GM15510 (cell line): ENCODE results near the gene WDR19.

Experiments used
- POLR2A ChIP-seq: IDR thresholded peaks from 3 replicates; pipeline ENCODE4 v1.6.1; 2011; ENCODE audit warnings: borderline replicate concordance; ENCODE audit not compliant: insufficient read length; ENCODE audit errors: extremely low read depth

The WDR19 gene

DNA sequence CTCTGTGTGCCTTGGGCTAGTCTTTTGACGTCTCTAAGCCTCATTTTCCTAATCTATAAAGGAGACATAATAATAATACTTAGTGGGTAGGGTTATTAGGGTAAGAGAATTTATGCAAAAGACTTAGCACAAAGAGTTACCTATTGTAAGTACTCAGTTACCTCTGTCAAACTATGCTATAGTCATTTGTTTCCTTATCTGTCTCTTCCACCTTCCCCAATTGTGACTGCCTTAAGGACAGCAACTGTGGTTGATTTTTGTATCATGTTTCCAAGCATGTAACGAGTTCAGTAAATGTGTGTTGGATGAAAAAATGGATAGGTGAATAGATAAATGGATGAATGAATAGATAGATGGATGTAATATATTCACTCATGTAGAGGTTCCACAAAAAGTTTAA, 48.1 kb downstream of the WDR19 start:
- TF ChIP-seq POLR2A = no peak

DNA sequence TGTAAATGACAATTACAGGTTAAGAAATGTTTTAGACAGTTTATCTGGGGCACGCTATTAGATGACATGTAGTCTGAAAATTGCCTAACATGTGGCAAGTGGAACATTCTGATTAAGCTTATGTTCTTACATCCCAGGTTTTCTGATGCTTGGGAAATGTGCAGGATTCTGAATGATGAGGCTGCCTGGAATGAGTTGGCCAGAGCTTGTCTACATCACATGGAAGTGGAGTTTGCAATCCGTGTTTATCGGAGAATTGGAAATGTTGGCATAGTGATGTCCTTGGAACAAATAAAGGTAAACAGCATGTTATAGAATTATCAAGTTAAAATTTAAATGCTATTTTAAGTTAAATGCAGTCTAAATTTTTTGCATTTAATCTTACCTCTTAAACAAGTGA, 49.3 kb downstream of the WDR19 start:
- no peak for TF ChIP-seq POLR2A

DNA sequence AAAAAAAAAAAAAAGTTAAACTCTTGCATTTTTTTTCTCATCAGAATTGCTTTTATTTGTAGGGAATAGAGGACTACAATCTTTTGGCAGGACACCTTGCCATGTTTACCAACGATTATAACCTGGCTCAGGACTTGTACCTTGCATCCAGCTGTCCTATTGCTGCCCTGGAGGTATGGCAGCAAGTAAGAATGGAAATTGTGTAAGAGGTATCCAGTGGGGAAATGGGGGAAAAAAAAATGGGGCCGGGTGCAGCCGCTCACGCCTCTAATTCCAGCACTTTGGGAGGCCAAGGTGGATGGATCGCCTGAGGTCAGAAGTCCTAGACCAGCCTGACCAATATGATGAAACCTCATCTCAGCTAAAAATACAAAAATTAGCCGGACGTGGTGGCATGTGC, 49.8 kb downstream of the WDR19 start:
- no peak for TF ChIP-seq POLR2A

DNA sequence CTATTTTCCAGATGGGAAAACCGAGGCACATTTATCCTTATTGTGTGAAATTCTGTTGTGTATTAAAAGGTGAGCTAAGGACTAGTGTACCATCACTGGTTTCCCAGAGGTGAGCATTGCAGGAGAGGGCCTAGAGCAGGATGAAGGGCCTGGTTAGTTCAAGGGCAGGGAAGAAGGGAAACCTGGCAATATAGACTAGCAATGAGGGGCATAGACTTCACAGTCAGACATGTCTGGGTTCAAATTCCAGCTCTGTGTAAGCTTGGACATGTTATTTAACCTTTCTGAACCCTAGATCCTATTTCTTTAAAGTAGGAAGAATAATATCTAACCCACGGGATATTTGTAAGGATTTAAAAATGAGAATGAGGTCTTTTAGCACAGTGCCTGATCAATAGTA, 50.8 kb downstream of the WDR19 start:
- TF ChIP-seq POLR2A = no peak

DNA sequence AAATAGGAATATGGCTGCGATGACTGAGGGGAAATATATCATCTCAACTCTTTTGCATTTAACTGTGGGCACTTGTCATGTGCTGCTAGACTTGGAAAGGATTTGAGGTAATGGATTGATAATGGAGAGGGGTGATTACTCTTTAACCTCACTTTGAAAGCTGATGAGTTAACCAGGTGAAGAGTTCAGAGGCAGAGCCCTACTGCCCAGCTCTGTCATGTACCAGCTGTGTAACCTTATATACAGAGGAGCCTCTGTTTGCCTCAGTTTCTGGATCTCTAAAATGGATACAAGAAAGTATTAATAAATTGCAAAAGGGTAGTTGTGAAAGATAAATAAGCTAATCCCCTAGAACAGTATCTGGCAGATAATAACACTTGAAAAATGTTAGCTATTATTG, 51.5 kb downstream of the WDR19 start:
- TF ChIP-seq POLR2A = no peak

DNA sequence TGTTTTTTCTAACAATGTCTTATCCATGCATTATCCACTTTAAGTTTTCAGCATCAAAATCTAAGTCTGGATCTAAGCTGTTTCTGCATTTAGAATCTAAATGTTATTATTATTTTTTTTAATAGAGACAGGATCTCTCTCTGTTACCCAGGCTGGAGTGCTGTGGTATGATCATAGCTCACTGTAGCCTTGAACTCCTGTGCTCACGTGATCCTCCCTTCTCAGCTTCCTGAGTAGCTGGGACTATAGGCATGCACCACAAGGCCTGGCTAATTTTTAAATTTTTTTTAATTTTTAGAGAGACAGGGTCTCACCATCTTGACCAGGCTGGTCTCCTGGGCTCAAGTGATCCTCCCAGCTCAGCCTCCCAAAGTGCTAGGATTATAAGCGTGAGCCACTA, 52.7 kb downstream of the WDR19 start:
- no peak for TF ChIP-seq POLR2A

DNA sequence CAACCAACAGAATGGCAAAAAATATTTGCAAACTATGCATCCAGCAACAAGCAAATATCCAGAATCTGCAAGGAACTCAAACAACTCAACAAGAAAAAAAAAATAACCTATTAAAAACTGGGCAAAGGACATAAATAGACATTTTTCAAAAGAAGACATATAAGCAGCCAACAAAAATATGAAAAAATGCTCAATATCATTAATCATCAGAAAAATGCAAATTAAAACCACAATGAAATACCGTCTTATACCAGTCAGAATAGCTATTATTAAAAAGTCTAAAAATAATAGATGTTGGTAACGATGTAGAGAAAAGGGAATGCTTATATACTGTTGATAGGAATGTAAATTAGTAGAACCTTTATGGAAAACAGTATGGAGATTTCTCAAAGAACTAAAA, 53.4 kb downstream of the WDR19 start:
- no peak for TF ChIP-seq POLR2A

DNA sequence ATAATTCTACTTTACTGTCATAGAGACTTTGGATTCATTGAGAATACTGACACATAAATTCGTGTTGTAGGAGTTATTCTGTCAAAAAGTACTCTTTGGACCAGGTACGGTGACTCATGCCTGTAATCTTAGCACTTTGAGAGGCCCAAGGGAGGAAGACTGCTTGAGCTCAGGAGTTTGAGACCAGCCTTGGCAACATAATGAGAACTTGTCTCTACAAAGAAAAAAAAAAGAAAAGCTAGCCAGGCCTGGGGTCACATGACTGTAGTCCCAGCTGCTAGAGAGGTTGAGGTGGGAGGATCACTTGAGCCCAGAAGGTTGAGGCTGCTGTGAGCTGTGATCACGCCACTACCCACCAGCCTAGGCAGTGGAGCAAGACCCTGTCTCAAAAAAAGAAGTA, 54.9 kb downstream of the WDR19 start:
- TF ChIP-seq POLR2A = no peak

DNA sequence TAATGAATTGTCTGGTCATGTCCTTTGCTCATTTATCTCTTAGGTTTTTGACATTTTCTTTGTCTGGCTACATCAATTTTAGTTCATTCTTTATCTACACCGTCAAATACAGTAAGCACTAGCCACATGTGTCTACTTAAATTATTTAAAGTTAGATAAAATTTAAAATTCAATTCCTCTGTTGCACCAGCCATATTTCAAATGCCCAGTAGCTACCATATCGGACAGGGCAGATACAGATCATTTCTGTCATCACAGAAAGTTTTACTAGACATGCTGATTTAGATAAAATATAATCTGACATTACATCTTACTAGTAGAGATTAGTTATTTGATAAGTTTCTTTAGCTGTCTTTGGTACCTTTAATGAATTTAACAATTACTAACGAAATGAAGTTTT, 61.1 kb downstream of the WDR19 start:
- no peak for TF ChIP-seq POLR2A

DNA sequence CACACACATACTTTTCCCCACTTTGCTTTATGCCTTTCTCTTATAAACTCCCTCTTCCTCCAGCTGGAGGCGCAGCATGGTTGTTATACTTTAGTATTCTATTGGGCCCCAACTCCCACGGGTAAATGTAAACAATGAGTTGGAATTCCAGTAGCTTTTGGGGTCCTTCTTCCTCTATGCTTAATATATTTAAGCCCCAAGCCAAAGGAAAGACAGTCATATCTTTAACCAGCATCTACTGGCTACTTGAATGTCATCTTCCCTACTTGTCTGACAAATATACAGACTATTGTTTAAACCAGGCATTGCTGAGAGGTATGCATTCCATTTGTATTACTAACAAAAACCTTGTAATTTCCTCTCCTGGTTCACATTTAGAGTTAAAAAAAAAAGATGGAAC, 72.9 kb downstream of the WDR19 start:
- no peak for TF ChIP-seq POLR2A

DNA sequence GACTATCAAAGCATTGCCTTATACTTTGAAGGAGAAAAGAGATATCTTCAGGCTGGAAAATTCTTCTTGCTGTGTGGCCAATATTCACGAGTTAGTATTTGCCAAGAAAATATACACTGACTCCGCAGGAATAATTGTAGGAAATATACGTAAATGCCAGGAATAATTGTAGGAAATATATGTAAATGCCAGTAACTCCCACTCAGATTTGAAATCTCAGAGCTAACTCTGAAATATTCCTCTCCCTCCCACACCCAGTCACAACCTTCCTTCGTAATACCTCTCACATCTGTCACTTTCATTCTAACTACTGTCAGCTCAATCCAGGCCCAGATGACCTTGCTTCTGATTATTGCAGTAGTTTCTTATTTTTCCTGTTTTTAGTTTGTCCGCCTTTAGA, 73.5 kb downstream of the WDR19 start:
- no peak for TF ChIP-seq POLR2A

DNA sequence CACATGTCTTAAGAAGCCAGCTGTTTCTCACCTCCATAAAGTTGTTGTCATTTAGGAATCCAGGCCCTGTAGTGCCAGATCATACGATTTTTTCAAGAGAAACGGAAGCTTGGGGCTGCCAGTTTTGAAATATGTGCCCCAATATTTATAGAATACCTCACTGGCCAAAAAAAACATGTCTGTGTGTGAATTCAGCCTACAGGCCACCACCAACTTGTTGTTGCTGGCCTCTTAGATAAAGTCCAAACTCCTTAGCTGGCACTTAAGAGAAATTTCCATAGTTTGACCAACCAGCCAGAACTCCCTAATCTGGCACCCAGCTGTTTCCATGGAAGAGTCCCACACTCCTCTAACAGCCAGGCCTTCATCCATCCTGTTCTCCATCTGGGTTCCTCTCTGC, 74.1 kb downstream of the WDR19 start:
- TF ChIP-seq POLR2A = no peak

DNA sequence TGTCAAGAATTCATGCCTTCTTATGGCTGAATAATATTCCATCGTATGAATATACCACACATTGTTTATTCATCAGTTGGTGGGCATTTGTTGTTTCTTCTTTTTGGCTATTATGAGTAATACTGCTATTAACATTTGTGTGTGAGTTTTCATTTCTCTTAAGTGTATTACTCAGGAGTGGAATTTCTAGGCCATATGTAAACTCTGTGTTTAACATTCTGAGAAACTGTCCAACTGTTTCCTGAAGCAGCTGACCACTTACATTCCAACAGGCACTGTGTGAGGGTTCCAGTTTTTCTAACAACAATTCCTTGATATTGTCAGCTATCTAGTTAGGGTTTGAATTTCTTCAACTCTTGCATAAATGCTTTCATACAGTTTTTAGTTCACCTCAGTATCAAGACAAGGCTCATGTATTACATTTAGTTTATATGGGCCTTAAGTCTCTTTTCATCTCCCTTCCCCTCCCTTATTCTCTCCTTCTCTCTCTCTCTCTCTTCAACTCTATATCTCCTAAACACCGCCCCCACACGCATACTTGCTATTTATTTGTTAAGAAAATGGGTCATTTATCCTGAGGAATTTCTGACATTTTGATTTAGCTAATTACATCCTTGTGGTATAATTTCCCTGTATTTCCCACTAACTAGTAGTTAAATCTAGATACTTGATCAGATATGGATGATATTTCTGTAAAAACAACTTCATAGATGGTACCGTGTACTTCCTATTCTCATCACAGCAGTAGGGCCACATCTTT, 77.4 kb downstream of the WDR19 start:
- no peak for TF ChIP-seq POLR2A

DNA sequence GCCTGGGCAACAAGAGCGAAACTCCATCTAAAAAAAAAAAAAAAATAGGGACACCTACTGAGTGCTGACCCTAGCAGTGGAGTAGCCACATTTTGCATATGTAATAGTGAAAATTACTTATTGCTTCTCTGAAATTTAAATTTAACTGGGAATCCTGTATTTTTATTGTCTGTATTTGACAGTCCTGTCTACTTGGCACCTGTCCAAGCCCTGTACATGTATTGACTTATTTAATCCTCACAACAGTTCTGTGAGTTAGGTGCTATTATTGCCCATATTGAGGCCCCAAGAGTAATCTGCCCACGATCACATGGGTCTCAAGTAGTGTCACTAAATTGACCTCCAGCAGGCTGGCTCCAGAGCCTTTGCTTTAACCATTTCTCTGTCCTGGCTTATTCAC, 81.6 kb downstream of the WDR19 start:
- TF ChIP-seq POLR2A = no peak

DNA sequence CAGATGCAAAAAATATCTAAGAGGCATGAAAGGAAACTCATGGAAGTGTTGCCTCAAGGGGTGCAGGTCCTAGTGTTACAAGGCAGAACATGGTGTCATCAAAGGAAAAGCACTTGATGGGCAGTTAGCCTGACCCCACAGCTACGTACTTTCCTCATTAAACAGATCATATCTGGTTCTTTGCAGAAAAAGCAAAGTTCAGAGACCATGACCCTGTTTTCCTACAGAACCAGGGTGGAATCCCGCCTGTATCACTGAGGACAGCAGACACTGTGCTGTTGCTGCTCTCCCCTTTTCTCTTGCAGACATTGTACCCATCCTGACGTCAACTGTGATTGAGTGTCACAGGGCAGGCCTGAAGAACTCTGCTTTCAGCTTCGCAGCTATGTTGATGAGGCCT, 92.2 kb downstream of the WDR19 start:
- TF ChIP-seq POLR2A = no peak

DNA sequence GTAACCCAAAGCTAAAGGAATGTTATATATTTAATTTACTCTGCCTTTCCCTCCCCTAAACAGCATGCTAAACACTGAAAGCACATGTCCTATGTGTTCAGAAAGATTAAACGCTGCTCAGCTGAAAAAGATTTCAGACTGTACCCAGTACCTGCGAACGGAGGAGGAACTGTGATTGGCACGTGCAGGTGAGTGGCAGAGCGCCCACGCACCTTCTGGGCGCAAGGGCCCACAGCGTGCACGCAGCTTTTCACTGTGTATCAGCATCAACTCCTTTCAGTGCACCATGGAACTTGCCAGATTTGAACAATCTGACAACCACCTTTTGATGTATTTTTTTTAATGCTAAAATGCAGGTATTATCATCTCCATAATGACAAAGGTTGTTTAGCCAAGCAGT, 96.1 kb downstream of the WDR19 start:
- no peak for TF ChIP-seq POLR2A

DNA sequence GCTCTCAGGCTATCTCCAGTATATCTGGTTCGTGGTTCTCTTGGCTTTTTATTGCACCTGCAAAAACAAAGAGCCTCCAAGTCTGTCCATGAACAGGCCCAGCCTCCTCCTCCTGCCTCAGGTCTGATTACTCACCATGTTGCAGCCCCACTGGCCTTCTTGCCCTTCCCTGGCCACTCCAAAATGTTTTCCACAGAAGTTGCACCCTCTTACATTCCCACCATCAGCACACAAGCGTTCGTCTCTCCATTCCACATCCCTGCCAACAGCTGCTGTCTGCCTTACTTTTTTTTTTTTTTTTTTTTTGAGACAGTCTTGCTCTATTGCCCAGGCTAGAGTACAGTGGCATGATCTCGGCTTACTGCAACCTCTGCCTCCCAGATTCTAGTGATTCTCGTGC, 97.1 kb downstream of the WDR19 start:
- no peak for TF ChIP-seq POLR2A

DNA sequence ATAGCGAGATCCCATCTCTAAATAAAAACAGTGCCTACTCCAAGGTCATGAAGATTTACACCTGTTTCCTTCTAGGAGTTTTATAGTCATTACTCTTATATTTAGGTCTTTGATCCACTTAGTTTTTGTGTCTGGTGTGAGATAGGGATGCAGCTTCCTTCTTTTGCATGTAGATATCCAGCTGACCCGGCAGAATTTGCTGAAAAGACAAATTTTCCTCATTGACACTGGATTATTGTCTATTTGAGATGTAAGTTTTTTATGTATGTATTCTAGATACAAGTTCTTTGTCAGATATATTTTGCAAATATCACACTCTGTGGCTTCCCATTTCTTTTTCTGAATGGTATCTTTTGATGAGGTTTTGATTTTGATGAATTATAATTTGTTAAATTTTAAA, 98.4 kb downstream of the WDR19 start:
- TF ChIP-seq POLR2A = no peak

DNA sequence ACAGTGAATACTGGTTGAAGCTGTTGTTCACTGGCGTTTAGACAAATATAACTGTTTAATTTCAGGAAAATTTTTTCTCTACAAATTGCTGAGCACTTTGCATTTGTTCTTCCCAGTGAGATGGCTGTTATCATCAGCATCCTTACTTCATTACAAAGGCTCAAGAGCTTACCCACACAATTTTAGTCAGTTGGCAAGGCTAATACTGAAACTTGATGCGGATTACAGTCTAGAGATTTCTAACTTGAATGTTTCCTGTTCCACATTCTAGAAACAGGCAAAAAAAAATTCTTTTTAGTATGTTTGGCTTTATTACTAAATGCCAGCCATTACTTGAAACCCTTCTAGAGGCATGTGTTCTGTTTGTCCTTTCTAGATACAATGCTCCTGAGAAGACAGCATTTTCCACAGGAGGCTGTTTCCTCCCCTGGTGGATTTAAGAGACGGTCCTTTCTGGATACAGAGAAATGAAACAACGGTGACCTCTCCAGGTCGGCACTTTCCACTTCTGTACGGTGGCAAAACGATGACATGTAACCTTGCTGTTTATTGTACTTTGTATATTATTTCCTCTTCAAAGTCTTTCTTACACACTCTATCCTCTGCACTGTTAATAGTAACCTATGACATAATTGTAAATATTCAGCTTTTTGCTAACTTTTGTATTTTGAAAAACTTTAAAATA, 102.9 kb downstream of the WDR19 start:
- TF ChIP-seq POLR2A = no peak
